ENCODE measurements around the gene USH2A. TPM values are rescaled to one million over a fixed set of nuclear protein-coding genes. Genes with fewer than 3 reads are reported as not detected.

Gene USH2A, protein sequence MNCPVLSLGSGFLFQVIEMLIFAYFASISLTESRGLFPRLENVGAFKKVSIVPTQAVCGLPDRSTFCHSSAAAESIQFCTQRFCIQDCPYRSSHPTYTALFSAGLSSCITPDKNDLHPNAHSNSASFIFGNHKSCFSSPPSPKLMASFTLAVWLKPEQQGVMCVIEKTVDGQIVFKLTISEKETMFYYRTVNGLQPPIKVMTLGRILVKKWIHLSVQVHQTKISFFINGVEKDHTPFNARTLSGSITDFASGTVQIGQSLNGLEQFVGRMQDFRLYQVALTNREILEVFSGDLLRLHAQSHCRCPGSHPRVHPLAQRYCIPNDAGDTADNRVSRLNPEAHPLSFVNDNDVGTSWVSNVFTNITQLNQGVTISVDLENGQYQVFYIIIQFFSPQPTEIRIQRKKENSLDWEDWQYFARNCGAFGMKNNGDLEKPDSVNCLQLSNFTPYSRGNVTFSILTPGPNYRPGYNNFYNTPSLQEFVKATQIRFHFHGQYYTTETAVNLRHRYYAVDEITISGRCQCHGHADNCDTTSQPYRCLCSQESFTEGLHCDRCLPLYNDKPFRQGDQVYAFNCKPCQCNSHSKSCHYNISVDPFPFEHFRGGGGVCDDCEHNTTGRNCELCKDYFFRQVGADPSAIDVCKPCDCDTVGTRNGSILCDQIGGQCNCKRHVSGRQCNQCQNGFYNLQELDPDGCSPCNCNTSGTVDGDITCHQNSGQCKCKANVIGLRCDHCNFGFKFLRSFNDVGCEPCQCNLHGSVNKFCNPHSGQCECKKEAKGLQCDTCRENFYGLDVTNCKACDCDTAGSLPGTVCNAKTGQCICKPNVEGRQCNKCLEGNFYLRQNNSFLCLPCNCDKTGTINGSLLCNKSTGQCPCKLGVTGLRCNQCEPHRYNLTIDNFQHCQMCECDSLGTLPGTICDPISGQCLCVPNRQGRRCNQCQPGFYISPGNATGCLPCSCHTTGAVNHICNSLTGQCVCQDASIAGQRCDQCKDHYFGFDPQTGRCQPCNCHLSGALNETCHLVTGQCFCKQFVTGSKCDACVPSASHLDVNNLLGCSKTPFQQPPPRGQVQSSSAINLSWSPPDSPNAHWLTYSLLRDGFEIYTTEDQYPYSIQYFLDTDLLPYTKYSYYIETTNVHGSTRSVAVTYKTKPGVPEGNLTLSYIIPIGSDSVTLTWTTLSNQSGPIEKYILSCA (N-terminal part only)
- total RNA-seq: not detected

DNA sequence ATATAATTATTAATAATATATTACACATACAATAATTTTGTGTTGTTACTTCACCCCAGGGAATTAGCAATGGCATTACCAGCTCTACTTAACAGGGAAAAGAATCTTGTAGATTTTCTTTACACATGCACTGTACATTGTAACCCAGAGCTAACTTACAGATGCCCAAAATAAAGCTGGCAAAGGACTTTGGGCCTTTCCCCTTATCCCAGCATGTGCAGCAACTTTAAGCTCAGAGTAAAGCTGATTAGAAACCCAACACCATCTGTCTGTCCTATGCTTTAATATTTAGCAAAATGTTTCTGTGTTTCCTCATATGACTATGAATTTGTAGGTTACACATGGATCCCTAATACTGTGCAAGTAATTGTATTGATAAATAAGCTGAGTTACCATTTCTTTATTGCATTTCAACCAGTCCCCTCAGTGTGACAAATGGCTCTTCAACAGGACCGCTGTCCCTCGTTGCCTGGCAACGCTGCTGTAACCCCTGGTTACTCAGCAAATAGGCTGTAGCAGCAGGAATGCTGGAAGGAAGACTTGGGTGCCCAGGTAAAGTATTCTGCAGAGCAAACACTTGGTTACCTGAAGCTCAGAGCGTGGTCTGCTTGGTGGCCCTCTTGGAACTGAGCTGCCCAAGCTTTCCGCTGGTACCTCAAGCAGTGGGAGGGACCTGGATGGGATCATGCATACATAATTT lies at the start of gene USH2A:
TSS of gene USH2A (minus strand) at position 628 of the 700 bp plus-strand sequence. CDS start 1,112 bp downstream, outside the sequence.
- H3K4me1 Mint-ChIP-seq (ENCODE audit: low read depth): no peaks in the 10 kb centered on the region
- H3K9me3 Mint-ChIP-seq: peaks cover 4% of the 10 kb centered on the region
- ChIA-PET POLR2A (no interaction called here), CTCF (no interaction called here)
- intact Hi-C loops (cut with micrococcal nuclease): no loop called here
- H3K27me3 Mint-ChIP-seq: no peaks in the 10 kb centered on the region
- H3K27ac Mint-ChIP-seq: no peak within 1 kb of the TSS
- no peak within 1 kb of the TSS for H3K4me3 Mint-ChIP-seq
- DNase-seq: no peak
- no peaks in the 10 kb centered on the region for H3K36me3 Mint-ChIP-seq

DNA sequence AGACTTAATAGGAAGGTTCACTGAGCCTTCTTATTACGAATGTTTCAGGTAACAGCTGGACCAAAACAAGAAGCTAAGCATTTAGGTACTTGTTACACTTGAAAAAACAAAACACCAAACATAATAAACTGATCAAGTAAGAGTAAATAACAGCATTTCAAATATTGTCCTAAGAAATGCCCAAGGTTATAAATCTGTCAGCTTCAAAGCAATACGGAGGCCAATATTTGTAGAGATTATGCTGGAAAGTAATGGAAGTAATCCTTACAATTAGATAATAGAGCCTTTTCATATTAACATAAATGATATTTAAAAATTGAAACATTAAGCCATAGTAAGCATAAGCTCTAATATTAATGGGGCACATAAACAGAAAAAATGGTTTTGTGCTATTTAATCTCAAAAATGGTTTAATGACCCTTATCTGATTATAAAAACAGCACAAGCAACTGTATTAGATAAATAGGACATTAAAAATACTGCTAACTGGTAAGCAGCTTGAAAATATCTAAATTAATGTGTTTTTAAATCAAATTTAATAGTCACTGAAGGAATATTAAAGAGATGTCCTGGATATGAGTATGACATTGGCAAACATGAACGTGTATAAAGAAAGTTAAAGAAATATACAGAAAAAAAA lies 43.0 kb upstream of the USH2A start:
- ChIA-PET CTCF (no interaction called here), POLR2A (no interaction called here)
- intact Hi-C loops (cut with micrococcal nuclease): no loop called here

DNA sequence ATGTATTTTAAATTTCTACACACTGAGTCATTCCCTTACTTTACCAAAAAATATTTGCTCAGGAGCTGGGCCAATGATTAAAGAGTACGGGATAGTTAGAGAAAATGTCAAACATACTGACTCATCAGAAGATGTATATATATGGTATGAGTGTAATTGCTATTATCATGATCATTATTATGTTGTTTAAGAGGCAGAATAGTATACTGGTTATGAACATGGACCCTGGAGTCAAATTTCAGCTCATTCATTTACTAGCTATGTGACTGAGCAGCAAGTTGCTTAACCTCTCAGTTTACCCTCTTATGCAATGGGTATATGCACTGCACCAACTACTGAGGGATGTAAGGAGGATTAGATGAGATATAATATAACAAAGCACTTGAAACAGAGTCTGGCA lies 41.2 kb upstream of the USH2A start:
- Mint-ChIP-seq H3K4me1 (ENCODE audit: low read depth) (no peaks in the 10 kb centered on the region), H3K36me3 (no peaks in the 10 kb centered on the region), H3K27me3 (no peaks in the 10 kb centered on the region), H3K27ac (no peak overlapping the region), H3K9me3 (peaks cover 18% of the 10 kb centered on the region), H3K4me3 (no peak overlapping the region)
- CTCF ChIA-PET: no interaction called here
- DNase-seq: no peak
- POLR2A ChIA-PET: no interaction called here
- intact Hi-C loops (cut with micrococcal nuclease): no loop called here

More for the DNA sequence above, 43.0 kb upstream of the USH2A start:
- H3K4me1 Mint-ChIP-seq (ENCODE audit: low read depth): no peaks in the 10 kb centered on the region
- no peak for DNase-seq
- no peak overlapping the region for H3K27ac Mint-ChIP-seq
- no peaks in the 10 kb centered on the region for H3K27me3 Mint-ChIP-seq
- H3K36me3 Mint-ChIP-seq: no peaks in the 10 kb centered on the region
- no peak overlapping the region for H3K4me3 Mint-ChIP-seq
- H3K9me3 Mint-ChIP-seq: peaks cover 18% of the 10 kb centered on the region

DNA sequence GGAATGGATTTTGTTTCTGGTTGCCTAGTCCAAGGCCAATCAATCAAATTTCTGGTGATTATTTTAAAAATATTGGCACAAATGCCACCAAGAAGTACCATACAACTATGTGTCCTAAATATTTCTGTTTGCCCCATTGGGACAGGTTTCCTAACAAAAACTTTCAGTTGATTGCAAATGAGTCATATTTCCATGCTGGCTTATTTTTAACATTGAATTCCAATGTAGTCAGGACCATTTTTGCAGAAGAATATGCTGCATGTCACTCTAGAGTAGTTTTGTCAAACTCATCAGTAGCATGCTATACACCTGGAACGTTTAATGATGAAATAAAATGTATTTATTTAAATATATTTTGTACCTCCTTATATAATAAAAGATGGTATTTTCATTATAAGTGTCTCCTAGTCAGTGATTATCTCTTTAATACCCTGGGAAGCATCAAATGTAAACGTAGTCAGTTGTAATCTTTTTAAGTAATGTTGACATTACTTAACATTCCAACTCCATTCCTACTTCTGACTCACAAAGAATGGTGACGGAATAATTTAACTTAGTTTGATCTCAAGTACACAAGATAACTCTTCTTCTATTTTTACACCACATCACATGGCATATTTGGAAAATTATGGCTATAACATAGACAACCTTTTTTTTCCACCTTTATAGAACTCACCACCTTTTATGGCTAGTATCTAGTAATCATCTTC lies 39.0 kb upstream of the USH2A start:
- H3K36me3 Mint-ChIP-seq: no peaks in the 10 kb centered on the region
- ChIA-PET POLR2A (no interaction called here), CTCF (no interaction called here)
- H3K27me3 Mint-ChIP-seq: no peaks in the 10 kb centered on the region
- intact Hi-C loops (cut with micrococcal nuclease): no loop called here
- no peak for DNase-seq
- H3K4me3 Mint-ChIP-seq: no peak overlapping the region
- peaks cover 13% of the 10 kb centered on the region for H3K9me3 Mint-ChIP-seq
- H3K4me1 Mint-ChIP-seq (ENCODE audit: low read depth): no peaks in the 10 kb centered on the region
- H3K27ac Mint-ChIP-seq: no peak overlapping the region

DNA sequence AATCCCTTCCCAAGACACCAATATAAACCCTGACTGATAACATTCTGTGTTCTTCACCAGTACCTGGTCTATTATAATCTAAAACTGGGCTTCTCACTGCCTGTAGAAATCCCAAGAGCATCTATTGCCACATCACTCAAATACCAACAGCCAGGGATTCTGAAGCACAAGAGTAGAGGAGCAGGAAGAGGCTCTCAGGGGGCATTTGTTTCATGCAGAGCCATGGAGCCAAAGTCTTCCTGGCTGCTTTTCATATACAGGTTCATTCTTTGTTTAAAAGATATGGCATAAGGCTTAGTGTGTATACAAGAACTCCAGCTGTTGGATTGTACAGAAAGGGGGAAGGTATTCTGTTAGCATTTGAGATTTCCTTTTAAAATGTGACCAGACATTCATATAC lies 38.2 kb upstream of the USH2A start:
- intact Hi-C loops (cut with micrococcal nuclease): no loop called here
- DNase-seq: no peak
- ChIA-PET POLR2A (no interaction called here), CTCF (no interaction called here)
- Mint-ChIP-seq H3K27ac (no peak overlapping the region), H3K27me3 (no peaks in the 10 kb centered on the region), H3K9me3 (peaks cover 9% of the 10 kb centered on the region), H3K4me3 (no peak overlapping the region), H3K4me1 (ENCODE audit: low read depth) (no peaks in the 10 kb centered on the region), H3K36me3 (no peaks in the 10 kb centered on the region)

DNA sequence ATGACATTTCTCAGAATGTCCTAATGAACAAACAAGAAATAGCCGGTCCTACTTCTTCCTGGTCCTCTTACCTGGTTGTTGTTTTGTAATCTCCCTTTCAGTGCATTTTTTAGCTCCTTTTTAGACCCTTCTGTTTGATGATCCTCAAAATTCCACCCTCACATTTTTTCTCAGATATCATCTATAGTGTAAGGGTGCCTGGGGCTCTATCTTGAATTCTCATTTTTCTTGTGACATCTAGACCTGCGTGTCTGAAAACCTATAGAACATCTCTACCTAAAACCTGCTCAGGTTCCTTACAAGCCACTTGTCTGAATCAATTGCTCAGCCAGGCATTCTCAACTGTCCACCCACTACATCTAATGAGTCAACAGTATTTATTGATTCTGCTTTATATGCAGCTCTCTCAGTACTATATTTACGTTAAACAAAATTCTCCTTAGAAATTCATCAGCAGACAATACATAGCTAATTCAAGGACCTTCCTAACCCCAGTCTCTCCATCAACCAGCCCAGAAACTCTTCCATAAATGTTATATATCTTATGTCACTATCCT lies 36.5 kb upstream of the USH2A start:
- DNase-seq: no peak
- no peak overlapping the region for H3K27ac Mint-ChIP-seq
- no peaks in the 10 kb centered on the region for H3K27me3 Mint-ChIP-seq
- intact Hi-C loops (cut with micrococcal nuclease): no loop called here
- ChIA-PET POLR2A (no interaction called here), CTCF (no interaction called here)
- H3K9me3 Mint-ChIP-seq: peaks cover 7% of the 10 kb centered on the region
- no peaks in the 10 kb centered on the region for H3K4me1 Mint-ChIP-seq (ENCODE audit: low read depth)
- H3K4me3 Mint-ChIP-seq: no peak overlapping the region
- no peaks in the 10 kb centered on the region for H3K36me3 Mint-ChIP-seq

DNA sequence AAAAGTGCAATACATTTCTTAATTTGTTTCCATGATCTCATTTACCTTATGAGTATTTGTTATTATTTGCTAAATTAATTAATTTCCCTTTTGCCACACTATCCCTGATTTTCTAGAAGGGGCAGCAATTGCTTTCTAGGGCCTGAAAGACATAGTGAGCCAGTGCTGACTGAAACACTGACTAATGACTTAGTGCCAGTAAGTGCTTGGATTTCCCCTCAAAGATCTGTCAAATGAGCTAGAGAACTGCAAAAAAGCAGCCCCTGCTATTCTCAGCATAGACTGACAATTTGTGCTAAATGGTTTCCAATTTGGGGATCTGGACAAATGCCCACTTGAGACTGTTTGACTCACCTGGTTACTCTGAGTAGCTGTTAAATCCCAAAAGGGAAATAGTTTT lies 35.6 kb upstream of the USH2A start:
- no peak overlapping the region for H3K27ac Mint-ChIP-seq
- H3K27me3 Mint-ChIP-seq: no peaks in the 10 kb centered on the region
- H3K4me1 Mint-ChIP-seq (ENCODE audit: low read depth): no peaks in the 10 kb centered on the region
- intact Hi-C loops (cut with micrococcal nuclease): no loop called here
- peaks cover 5% of the 10 kb centered on the region for H3K9me3 Mint-ChIP-seq
- no peak for DNase-seq
- H3K4me3 Mint-ChIP-seq: no peak overlapping the region
- ChIA-PET CTCF (no interaction called here), POLR2A (no interaction called here)
- no peaks in the 10 kb centered on the region for H3K36me3 Mint-ChIP-seq

DNA sequence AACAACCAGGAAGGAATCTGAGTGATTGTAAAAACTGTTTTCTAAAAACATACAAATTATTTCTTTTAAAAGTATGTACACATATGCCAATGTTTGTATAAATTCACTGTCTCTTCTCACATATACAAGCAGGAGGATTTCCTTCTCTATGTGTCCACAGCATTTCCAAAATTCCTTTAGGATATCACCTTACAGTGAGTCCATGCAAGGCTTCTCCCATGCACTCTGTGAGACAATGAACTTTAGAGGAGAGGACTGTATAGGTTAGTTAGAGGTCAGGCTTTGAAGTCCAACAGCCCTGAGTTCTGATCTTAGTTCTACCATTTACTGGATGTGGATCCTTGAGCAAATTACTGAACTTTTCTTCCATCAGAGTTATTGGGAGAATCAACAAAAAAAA lies 34.1 kb upstream of the USH2A start:
- no peaks in the 10 kb centered on the region for H3K4me1 Mint-ChIP-seq (ENCODE audit: low read depth)
- peaks cover 4% of the 10 kb centered on the region for H3K9me3 Mint-ChIP-seq
- ChIA-PET POLR2A (no interaction called here), CTCF (no interaction called here)
- intact Hi-C loops (cut with micrococcal nuclease): loop anchor here (1.0 kb wide), 1 partner anchor 8 kb away; no protein-coding TSS in a partner anchor
- H3K36me3 Mint-ChIP-seq: no peaks in the 10 kb centered on the region
- no peak for DNase-seq
- H3K4me3 Mint-ChIP-seq: no peak overlapping the region
- no peak overlapping the region for H3K27ac Mint-ChIP-seq
- H3K27me3 Mint-ChIP-seq: no peaks in the 10 kb centered on the region

DNA sequence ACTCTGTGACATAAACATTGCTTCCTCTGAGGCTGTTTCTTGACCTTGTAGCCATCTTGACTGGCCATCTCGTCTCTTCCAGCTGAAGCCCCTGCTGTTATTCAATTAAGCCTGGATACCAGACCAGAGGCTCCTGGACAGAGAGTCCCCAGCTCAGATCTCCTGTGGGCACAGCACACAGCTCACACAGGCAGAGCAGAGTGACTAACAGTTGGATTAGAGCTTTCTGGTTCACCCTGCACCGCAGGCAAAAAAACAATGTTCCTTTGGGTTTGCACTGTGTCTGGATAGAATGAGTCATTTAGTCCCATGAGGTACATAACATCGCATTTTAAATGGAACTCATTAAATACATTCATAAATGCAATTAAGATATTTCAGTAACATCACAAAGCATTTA lies 33.4 kb upstream of the USH2A start:
- Mint-ChIP-seq H3K4me3 (no peak overlapping the region), H3K4me1 (ENCODE audit: low read depth) (no peaks in the 10 kb centered on the region), H3K27me3 (no peaks in the 10 kb centered on the region), H3K27ac (no peak overlapping the region), H3K9me3 (peaks cover 4% of the 10 kb centered on the region), H3K36me3 (no peaks in the 10 kb centered on the region)
- DNase-seq: no peak
- intact Hi-C loops (cut with micrococcal nuclease): loop anchor here (1.0 kb wide), 1 partner anchor 7 kb away; no protein-coding TSS in a partner anchor
- POLR2A ChIA-PET: no interaction called here
- CTCF ChIA-PET: no interaction called here

DNA sequence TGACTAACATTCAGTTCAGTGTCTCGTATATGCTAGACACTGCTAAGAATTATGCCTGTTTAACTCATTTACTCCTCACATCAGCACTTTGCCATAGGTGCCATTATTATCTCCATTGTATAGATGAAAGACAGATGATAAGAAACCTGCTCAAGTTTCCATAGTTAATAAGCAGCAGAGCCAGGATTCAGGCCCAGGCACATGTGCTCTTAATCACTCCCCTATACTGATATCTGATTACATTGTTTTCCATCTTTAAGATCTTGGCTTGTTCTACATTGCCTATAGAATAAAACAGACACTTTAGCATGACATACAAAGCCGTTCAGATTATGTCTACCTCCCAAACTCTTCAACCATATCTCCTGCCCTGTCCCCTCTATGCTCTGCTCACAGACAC lies 30.5 kb upstream of the USH2A start:
- CTCF ChIA-PET: no interaction called here
- intact Hi-C loops (cut with micrococcal nuclease): no loop called here

DNA sequence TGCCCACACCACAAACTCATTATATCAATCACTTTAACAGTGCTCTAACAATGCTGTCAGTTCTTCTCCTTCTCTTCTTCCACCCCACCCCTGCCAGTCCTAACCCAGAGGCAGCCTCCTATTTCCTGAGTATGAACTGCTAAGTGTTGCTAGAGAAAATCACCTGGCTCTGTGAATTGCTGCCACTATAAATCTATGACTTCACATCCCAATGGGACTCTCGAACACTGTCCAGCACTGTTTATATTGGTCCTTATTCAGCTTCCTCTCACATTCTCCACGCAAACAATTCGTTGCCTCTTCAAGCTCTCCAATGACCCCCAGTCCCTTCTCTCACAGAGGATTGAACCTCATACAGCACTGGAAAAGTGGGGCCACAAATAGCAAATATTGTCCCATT lies 27.0 kb upstream of the USH2A start:
- H3K4me3 Mint-ChIP-seq: no peak overlapping the region
- H3K9me3 Mint-ChIP-seq: peaks cover 6% of the 10 kb centered on the region
- no peaks in the 10 kb centered on the region for H3K27me3 Mint-ChIP-seq
- no peak overlapping the region for H3K27ac Mint-ChIP-seq
- H3K36me3 Mint-ChIP-seq: no peaks in the 10 kb centered on the region
- CTCF ChIA-PET: no interaction called here
- intact Hi-C loops (cut with micrococcal nuclease): no loop called here
- no peak for DNase-seq
- H3K4me1 Mint-ChIP-seq (ENCODE audit: low read depth): no peaks in the 10 kb centered on the region
- POLR2A ChIA-PET: no interaction called here

More for the DNA sequence above, 30.5 kb upstream of the USH2A start:
- H3K9me3 Mint-ChIP-seq: peaks cover 4% of the 10 kb centered on the region
- POLR2A ChIA-PET: no interaction called here
- no peak for DNase-seq
- no peak overlapping the region for H3K4me3 Mint-ChIP-seq
- no peaks in the 10 kb centered on the region for H3K36me3 Mint-ChIP-seq
- no peaks in the 10 kb centered on the region for H3K4me1 Mint-ChIP-seq (ENCODE audit: low read depth)
- H3K27me3 Mint-ChIP-seq: no peaks in the 10 kb centered on the region
- no peak overlapping the region for H3K27ac Mint-ChIP-seq

All from activated CD4-positive, alpha-beta memory T cell treated with anti-CD3 and anti-CD28 coated beads for 36 hours (primary cell).